HFF-Myc (cell line): ENCODE data around the gene EXO1.

Experiments used
- DNase-seq: peaks from one replicate; pipeline ENCODE4 v3.0.0-alpha.2; 2011; ENCODE audit warnings: low read depth; ENCODE audit errors: extremely low read depth
- H3K4me3 ChIP-seq: replicated peaks from 2 replicates; pipeline ENCODE4 v1.5.1; 2011; ENCODE audit warnings: low read depth, mild to moderate bottlenecking, control low read depth, low read length
- CTCF ChIP-seq: IDR thresholded peaks from 2 replicates; pipeline ENCODE4 v1.5.1; 2012; ENCODE audit warnings: mild to moderate bottlenecking, low read depth, low read length, control low read depth; ENCODE audit errors: missing control alignments

EXO1 gene

DNA sequence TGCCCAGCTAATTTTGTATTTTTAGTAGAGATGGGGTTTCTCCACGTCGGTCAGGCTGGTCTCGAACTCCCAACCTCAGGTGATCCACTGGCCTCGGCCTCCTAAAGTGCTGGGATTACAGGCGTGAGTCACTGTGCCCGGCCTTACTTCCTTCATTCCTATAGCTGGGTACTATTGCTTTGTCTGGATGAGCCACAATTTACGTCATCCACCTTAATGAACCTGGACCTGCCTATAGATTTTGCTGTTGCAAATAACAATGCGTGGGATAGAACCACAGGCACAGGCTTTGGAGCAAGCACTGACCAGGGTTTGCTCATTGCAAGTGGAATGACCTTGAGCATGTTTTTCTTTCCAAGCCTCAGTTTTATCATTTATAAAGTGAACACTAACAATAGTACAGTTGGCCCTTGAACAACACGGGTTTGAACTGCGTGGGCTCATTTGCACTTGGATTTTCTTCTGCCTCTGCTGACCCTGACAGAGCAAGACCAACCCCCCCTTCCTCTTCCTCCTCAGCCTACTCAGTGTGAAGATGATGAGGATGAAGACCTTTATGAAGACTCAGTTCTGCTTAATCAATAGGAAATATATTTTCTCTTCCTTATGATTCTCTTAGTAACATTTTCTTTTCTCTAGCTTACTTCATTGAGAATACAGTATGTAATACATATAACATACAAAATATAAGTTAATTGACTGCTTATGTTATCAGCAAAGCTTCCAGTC is 76.2 kb downstream of the EXO1 start:
- no peak for DNase-seq
- TF ChIP-seq CTCF = no peak
- no peak overlapping the region for H3K4me3 ChIP-seq

GRCh38 chr1:241926141-241926540 is 78.1 kb downstream of the EXO1 start:
- TF ChIP-seq CTCF = no peak
- H3K4me3 ChIP-seq = no peak overlapping the region
- no peak for DNase-seq

- DNase-seq = no peak
- TF ChIP-seq CTCF = no peak
- no peak overlapping the region for H3K4me3 ChIP-seq
Observed at GRCh38 chr1:241927321-241927720, 79.3 kb downstream of the EXO1 start.

- H3K4me3 ChIP-seq = no peak overlapping the region
- TF ChIP-seq CTCF = no peak
- no peak for DNase-seq
Observed at GRCh38 chr1:241932845-241933244, 84.8 kb downstream of the EXO1 start.

GRCh38 chr1:241934201-241934848 is 86.3 kb downstream of the EXO1 start:
- no peak for TF ChIP-seq CTCF
- DNase-seq = peak; percentile 42
- no peak overlapping the region for H3K4me3 ChIP-seq

GRCh38 chr1:241934866-241935265 is 86.9 kb downstream of the EXO1 start:
- TF ChIP-seq CTCF = no peak
- H3K4me3 ChIP-seq = no peak overlapping the region
- no peak for DNase-seq
